Activated T-cell treated with anti-CD3 and anti-CD28 coated beads for 1 hour (primary cell): ENCODE results near the gene ATOX1.
"Not testable (repeated sequence)": the region's sequence is repeated elsewhere in the genome, so short reads cannot be mapped to it uniquely, and the experiment has no call there.

ENCODE experiments used
- DNase-seq: peaks from one replicate; pipeline ENCODE4 v3.0.0-alpha.2; 2020; ENCODE audit warnings: low read depth

ATOX1 gene, protein sequence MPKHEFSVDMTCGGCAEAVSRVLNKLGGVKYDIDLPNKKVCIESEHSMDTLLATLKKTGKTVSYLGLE

GRCh38 chr5:151758430-151759241 lies at the start of gene ATOX1:
Gene ATOX1 (minus strand): TSS chr5:151758631. CDS start chr5:151758551, 80 bp downstream.
- DNase-seq, result peak; percentile 85

DNA sequence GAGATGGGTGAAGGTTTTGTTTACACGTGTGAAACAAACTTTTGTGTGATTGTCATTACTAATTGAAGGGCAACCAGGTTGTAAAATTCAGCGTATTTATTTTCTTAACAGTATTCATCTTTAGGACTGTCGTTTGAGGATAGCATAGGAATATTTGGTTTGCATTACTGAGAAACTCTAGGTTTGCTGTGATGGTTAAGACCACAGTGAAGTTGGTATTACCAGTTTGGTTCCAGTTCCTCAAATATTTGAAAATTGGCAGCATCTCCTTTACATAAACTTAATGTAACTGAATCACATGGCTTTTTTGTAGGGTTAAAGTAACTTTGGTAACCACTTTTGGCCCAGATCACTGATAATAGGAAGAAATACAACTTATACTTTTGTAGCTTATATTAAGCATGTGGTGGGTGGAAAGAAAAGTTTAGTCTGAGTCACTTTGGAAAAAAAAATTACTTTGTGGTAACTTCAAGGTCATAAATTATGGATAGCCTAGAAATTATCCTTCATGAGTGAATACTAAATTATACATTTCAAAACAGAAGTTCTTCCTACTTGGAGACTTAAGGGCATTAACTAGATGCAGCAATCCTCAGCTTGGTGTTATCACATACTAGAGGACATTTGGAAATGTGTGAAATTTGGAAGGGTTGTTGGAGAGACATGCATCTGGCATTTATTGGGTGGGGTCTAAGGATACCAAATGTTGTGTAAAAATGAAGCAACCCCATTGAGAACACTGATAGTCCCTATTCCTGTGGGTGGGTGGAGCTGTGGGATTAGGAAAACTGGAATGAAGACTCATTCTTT lies 47.2 kb upstream of the ATOX1 start:
- DNase-seq, result no peak

GRCh38 chr5:151800532-151800931 lies 42.1 kb upstream of the ATOX1 start:
- DNase-seq, result no peak

DNA sequence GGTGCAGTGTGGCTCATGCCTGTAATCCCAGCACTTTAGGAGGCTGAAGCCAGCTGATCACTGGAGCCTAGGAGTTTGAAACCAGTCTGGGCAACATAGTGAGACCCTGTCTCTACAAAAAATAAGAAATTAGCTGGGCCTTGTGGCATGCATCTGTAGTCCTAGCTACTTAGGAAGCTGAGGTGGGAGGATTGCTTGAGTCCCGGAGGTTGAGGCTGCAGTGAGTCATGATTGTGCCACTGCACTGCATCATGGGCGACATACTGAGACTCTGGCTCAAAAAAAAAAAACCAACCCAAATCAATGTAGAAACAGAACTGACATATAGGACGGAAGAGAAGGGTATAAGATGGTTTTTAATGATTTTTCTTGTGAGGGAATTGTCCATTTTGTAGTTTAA lies 41.0 kb upstream of the ATOX1 start:
- no peak for DNase-seq

DNA sequence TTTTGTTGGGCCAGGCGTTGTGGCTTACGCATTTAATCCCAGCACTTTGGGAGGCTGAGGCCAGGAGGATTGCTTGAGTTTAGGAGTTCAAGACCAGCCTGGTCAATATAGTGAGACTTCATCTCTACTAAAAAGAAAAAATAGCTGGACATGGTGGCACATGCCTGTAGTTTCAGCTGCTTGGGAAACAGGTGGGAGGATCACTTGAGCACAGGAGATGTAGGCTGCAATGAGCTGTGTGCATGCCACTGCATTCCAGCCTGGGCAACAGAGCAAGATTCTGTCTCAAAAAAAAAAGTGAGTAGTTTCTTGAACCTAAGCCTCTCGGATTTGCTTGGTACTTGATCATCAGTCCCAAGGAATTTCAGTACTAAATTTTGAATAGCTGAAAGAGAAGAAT lies 40.2 kb upstream of the ATOX1 start:
- no peak for DNase-seq

DNA sequence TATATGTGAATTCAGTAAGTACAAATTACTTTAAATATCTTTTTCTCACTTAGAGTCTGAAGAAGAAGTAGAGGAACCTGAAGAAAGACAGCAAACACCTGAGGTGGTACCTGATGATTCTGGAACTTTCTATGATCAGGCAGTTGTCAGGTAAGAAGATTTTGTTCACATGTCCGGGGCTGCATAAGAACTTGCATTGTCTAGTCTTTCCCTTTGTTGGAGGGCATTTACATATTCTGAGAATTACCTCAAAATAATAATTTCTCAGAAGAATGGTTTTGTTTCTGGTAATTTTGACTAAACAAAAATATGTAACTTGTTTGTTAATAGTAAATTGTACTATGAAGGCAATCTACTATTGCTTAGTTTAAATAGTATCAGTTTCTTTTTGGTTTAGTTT lies 37.0 kb upstream of the ATOX1 start:
- DNase-seq, result no peak

DNA sequence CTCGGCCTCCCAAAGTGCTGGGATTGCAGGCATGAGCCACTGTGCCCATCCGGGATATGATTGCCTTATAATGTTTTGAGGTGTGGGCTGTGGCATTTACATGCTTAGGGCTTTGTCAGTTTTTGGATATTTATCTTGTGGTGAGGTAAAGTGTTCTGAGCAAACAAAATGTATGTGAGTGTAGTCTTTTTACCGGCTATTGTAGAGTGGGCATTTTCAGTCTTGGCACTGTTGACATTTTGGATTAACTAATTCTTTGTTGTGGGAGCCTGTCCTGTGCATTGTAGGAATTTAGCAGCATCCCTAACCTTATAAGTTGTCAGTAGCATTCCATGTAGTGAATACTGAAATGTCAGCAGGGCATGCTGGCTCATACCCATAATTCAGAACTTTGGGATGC lies 34.9 kb upstream of the ATOX1 start:
- no peak for DNase-seq

DNA sequence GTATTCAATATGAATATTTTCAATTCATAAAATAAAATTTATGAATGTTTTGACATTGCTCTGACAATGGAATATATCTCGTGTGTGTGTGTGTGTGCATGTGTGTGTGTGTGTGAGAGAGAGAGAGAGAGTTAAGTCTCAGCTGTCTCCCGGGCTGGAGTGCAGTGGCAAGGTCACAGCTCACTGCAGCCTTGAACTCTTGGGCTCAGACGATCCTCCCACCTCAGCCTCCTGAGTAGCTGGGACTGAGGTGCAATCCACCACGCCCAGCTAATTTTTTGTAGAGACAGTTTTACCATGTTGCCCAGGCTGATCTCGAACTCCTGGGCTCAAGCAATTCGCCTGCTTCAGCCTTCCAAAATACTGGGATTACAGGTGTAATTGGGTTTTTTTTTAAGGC lies 29.4 kb upstream of the ATOX1 start:
- no peak for DNase-seq

- DNase-seq, result no peak
Measured at GRCh38 chr5:151786468-151786867, 28.0 kb upstream of the ATOX1 start.

DNA sequence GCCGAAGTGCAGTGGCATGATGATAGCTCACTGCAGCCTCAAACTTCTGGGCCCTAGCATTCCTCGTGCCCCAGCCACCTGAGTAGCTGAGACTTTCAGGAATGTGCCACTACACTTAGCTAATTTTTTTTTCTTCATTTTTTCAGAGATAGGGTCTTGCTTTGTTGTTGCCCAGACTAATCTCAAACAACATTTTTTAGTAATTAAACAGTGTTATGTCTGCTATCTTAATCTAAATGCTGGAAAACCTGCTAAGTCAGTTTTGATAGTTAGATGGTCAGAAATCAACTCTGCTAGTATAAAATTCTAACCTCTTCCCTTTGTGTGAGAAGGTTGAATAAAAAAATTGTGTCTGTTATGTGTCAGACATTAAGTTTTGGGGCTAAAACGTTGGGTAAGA lies 25.7 kb upstream of the ATOX1 start:
- no peak for DNase-seq

- DNase-seq, result not testable (repeated sequence)
Measured at GRCh38 chr5:151783664-151784063, 25.2 kb upstream of the ATOX1 start.

DNA sequence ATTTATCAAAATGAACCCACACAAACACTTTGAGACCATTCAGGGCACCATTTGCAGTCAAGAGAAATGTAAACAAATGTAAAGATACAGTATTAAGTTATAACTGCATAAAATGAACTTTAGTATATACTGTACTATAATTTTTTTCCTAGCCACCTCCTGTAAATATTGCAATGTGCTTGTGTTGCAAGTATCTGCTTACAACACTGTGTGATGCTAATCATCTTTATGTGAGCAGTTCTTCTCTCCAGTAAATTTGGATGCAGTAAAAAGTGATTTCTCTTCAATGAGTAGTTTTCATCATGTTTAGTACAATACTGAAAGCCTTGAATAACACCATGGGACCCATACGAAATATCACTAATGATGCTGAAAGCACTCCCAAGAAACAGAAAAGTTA lies 22.8 kb upstream of the ATOX1 start:
- DNase-seq, result no peak

GRCh38 chr5:151780348-151780747 lies 21.9 kb upstream of the ATOX1 start:
- DNase-seq, result no peak

GRCh38 chr5:151779531-151780125 lies 21.2 kb upstream of the ATOX1 start:
- DNase-seq, result no peak

DNA sequence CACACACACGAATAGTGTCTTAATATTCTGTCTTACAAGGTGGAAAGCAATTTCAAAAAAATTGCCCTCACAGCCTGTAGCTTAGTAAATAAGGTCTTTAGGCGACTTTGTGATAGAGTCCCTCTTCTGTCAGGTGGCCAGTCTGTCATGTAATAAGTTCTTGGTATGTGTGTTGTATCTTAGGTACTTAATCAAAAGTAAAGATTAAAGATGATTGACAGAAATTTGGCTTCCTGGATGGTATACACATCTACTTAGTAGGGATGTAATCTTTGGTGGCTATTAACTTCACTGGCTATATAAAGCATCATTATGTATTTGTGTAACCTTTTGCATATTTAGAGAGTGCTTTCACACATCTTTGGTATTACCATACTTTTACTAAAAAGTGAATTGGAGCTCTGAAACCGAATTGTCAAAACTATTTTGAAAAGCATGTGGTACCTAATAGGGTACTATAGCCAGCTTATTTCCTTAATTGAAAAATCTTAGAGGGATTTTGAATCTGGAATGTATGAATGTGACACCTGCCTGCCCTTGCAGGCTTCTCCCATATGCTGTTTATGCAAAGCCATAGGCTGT lies 16.7 kb upstream of the ATOX1 start:
- no peak for DNase-seq

DNA sequence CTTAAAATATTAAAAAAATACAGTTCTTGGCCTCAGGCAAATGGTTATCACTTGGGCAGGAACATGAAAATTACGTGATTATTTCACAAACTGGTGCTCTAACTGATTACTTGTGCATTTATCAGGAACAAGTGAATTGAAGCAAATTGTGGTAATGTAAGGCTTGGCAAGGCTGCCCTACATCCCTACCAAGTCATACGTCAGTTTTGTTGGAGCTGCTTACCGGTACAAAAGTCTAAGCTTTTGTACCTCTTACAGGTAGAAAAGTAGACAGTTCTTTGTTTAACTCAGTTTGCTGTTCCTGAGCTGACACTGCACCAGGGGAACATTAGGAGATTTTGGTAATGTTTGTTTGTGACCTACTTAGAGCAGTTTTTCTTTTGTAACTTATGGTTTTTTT lies 15.5 kb upstream of the ATOX1 start:
- DNase-seq, result no peak

DNA sequence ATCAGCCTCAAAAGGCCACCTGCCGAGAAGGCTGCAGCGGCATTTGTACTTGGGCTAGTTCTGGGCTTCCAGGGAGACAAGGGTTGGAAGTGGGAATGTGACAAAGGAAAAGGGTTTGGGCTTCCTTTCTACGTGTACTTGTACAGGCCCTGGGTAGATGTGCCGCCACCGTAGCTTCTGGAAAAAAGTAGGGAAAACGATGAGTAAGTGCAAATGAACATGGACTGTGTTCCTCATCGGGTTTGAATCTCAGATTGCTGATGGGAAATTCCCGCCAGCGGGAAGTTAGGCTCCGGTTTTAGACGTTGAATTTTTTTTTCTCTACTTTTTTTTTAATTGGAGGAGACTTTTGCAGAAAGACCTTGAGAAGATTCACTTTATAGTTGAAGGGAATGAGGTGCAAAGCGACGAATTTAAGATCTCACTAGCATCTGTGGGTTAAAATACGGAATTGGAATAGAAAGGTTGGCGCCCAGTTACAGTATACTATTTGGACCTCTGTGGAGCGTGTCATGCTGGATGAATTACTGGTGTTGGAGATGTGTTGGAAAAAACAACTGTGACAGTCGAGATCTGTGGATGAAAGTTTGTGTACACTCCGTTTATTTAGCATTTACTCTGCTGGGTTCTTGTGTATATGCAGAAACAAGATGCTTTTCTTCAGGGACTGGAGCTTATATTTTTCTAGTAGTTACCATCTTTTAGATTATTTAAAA lies 14.6 kb upstream of the ATOX1 start:
- no peak for DNase-seq

GRCh38 chr5:151772029-151772845 lies 13.8 kb upstream of the ATOX1 start:
- peak; percentile 20 for DNase-seq

GRCh38 chr5:151771259-151772028 lies 13.0 kb upstream of the ATOX1 start, which contains the start of gene G3BP1:
Gene G3BP1 (plus strand): TSS chr5:151771954. CDS start chr5:151786621, 14,667 bp downstream.
- peak; percentile 97 for DNase-seq
